Endothelial cell of umbilical vein (primary cell): ENCODE data around the gene TRABD2A. TPM values are rescaled to one million over a fixed set of nuclear protein-coding genes. Genes with fewer than 3 reads are reported as not detected.

Source experiments
- BruUV-seq: library from RNA; stranded (reverse); fragments of 400-500 nt; replicated peaks from 2 replicates; lab custom pipeline; 2021; lab: Mats Ljungman, UMichigan
- CTCF ChIA-PET: fragments of 300-600, 350-600 bp; sonication (Branson Sonifier 250); formaldehyde crosslinking; loops from one replicate; lab custom pipeline; 2021; ENCODE audit warnings: antibody characterized with exemption, inconsistent platforms; lab: Charles Lee
- POLR2A ChIA-PET: fragments of 300-600, 350-600 bp; sonication (Branson Sonifier 250); formaldehyde crosslinking; loops from one replicate; lab custom pipeline; 2021; ENCODE audit warnings: antibody characterized with exemption, inconsistent platforms; lab: Charles Lee
- DNase-seq: peaks from one replicate; pipeline ENCODE4 v3.0.0-alpha.2; 2011; ENCODE audit warnings: low read depth, low spot score
- FAIRE-seq: peaks from 2 replicates; lab custom pipeline; 2011; peaks lifted over from hg19 to GRCh38; lab: Jason Lieb, UNC
- H2AFZ ChIP-seq: 2 replicates; pipeline ENCODE4 v1.6.0; 2012; ENCODE audit warnings: low read depth, low read length, control low read depth, inconsistent platforms
- H3K27ac ChIP-seq: 2 replicates; pipeline ENCODE4 v1.5.1; 2011; ENCODE audit warnings: low read depth, mild to moderate bottlenecking, control low read depth, low read length, moderate library complexity; ENCODE audit not compliant: insufficient read depth
- H3K27me3 ChIP-seq, 2 experiments: 2 replicates each; pipeline versions ENCODE4 v1.6.0 to v1.6.1; 2011; ENCODE audit warnings: low read length in 2 of 2, mixed read lengths in 1 of 2; ENCODE audit not compliant: control insufficient read depth in 2 of 2, insufficient read depth in 2 of 2
- H3K36me3 ChIP-seq, 2 experiments: 2 replicates in 1 of 2; 3 replicates in 1 of 2; pipeline ENCODE4 v1.5.1; 2011; ENCODE audit warnings: low read length in 2 of 2, mild to moderate bottlenecking in 1 of 2, moderate library complexity in 1 of 2; ENCODE audit not compliant: control insufficient read depth in 2 of 2, insufficient read depth in 2 of 2; ENCODE audit errors: extremely low read depth in 1 of 2
- H3K4me1 ChIP-seq: 3 replicates; pipeline ENCODE4 v1.5.1; 2011; ENCODE audit warnings: mild to moderate bottlenecking, low read length; ENCODE audit not compliant: control insufficient read depth, insufficient read depth; ENCODE audit errors: extremely low read depth
- H3K4me2 ChIP-seq: 2 replicates; pipeline ENCODE4 v1.6.1; 2011; ENCODE audit warnings: low read length, control low read depth, mixed read lengths; ENCODE audit not compliant: insufficient read depth
- H3K4me3 ChIP-seq, 3 experiments: fragments of 200-600 bp in 1 of 3; sonication (generic), shearing (Covaris generic) in 1 of 3; replicated peaks in 1 of 3; 2 replicates each; pipeline ENCODE4 v1.5.1; 2011 to 2016; ENCODE audit warnings: control low read depth in 3 of 3, low read length in 3 of 3, mild to moderate bottlenecking in 2 of 3, inconsistent platforms in 1 of 3, low read depth in 1 of 3, moderate library complexity in 1 of 3; ENCODE audit not compliant: insufficient read depth in 1 of 3
- H3K79me2 ChIP-seq: 2 replicates; pipeline ENCODE4 v1.6.0; 2012; ENCODE audit warnings: low read length, inconsistent platforms; ENCODE audit not compliant: control insufficient read depth, insufficient read depth
- H3K9ac ChIP-seq: replicated peaks from 2 replicates; pipeline ENCODE3; 2011; ENCODE audit warnings: low read length, control low read depth; ENCODE audit not compliant: insufficient read depth; ENCODE audit errors: extremely low read depth
- H3K9me1 ChIP-seq: replicated peaks from 3 replicates; pipeline ENCODE4 v1.6.0; 2011; ENCODE audit warnings: mild to moderate bottlenecking, low read length; ENCODE audit not compliant: control insufficient read depth, insufficient read depth; ENCODE audit errors: extremely low read depth
- H3K9me3 ChIP-seq: replicated peaks from 2 replicates; pipeline ENCODE4 v1.5.1; 2012; ENCODE audit warnings: low read length, inconsistent platforms; ENCODE audit not compliant: control insufficient read depth, insufficient read depth
- H4K20me1 ChIP-seq: replicated peaks from 2 replicates; pipeline ENCODE3; 2011; ENCODE audit warnings: mild to moderate bottlenecking, low read length; ENCODE audit not compliant: control insufficient read depth, insufficient read depth; ENCODE audit errors: extremely low read depth
- CTCF ChIP-seq, 2 donors: IDR thresholded peaks; 1 replicate in 1 of 2; 2 replicates in 1 of 2; pipeline ENCODE4 v1.5.1; 2011; ENCODE audit warnings: low read length in 2 of 2, mild to moderate bottlenecking in 2 of 2, moderate library complexity in 2 of 2, control low read depth in 1 of 2, inconsistent platforms in 1 of 2, low read depth in 1 of 2; ENCODE audit not compliant: insufficient read depth in 1 of 2; ENCODE audit errors: extremely low read depth in 1 of 2
- EZH2 ChIP-seq: IDR thresholded peaks from 2 replicates; pipeline ENCODE4 v1.6.1; 2012; ENCODE audit warnings: borderline replicate concordance, low read depth, mild to moderate bottlenecking, moderate library complexity, low read length, inconsistent platforms; ENCODE audit not compliant: severe bottlenecking
- FOS ChIP-seq: IDR thresholded peaks from 2 replicates; pipeline ENCODE4 v1.6.1; 2011; ENCODE audit warnings: mild to moderate bottlenecking, low read length, moderate library complexity, borderline replicate concordance; ENCODE audit not compliant: insufficient read depth
- GATA2 ChIP-seq: IDR thresholded peaks from 2 replicates; pipeline ENCODE4 v1.7.0; 2011; ENCODE audit warnings: low read depth, mild to moderate bottlenecking, moderate library complexity, mixed read lengths, low read length; ENCODE audit not compliant: insufficient read length, insufficient read depth
- JUN ChIP-seq: IDR thresholded peaks from 2 replicates; pipeline ENCODE4 v1.6.1; 2011; ENCODE audit warnings: borderline replicate concordance, low read depth; ENCODE audit not compliant: insufficient read length, insufficient read depth
- MAX ChIP-seq: IDR thresholded peaks from 2 replicates; pipeline ENCODE4 v1.6.1; 2011; ENCODE audit not compliant: insufficient read depth, insufficient read length
- MYC ChIP-seq: IDR thresholded peaks from one replicate; pipeline ENCODE4 v1.6.1; 2011; ENCODE audit warnings: mild to moderate bottlenecking, low read depth, low read length
- POLR2A ChIP-seq: IDR thresholded peaks from 2 replicates; pipeline ENCODE4 v1.6.1; 2012; ENCODE audit warnings: low read depth, mild to moderate bottlenecking, control low read depth, low read length
- POLR2AphosphoS5 ChIP-seq: IDR thresholded peaks from 2 replicates; pipeline ENCODE4 v1.6.1; 2012; ENCODE audit warnings: low read depth, mild to moderate bottlenecking, control low read depth, low read length, moderate library complexity; ENCODE audit not compliant: insufficient read depth
- dilution Hi-C: fragments of 300-500 bp; cut with MboI; formaldehyde crosslinking; loops from one replicate; pipeline ENCODE4 v1.15.0; 2019; ENCODE audit warnings: low sequenced_read_pairs; ENCODE audit not compliant: extremely low pct_ligation_motif_present
- intact Hi-C: fragments of 100-400 bp; cut with micrococcal nuclease; formaldehyde crosslinking; loops from one replicate; pipeline ENCODE4 v1.10.0; 2022
- polyA plus RNA-seq, 4 experiments: library from polyadenylated mRNA; depleted of rRNA in 3 of 4; stranded (reverse) in 3 of 4; unstranded in 1 of 4; fragments of >200 nt; gene quantifications; 2 replicates each; pipeline versions ENCODE4 v1.2.1 to v1.2.3, GENCODE V29; 2011 to 2012; ENCODE audit warnings: missing spikeins in 1 of 4
- total RNA-seq: library from RNA; stranded (reverse); gene quantifications from 2 replicates; pipeline ENCODE4 v1.2.3, GENCODE V29; 2021

Gene TRABD2A
- total and polyA plus RNA-seq, 2 donors (not counting 3 experiments of a cell fraction or from before 2014, with no cell fraction given): 1.0 to 1.8 TPM

GRCh38 chr2:84839851-84840250, 41.0 kb downstream of the TRABD2A start:
- DNase-seq: no peak
- TF ChIP-seq EZH2: no peak
- no peak for TF ChIP-seq POLR2AphosphoS5
- intact Hi-C loops (no loop called here), dilution Hi-C loops (no loop called here)
- Histone ChIP-seq H3K9me3 (no peaks in the 10 kb centered on the region), H3K9me1 (no peaks in the 10 kb centered on the region), H3K4me2 (no peak overlapping the region), H3K27ac (no peak overlapping the region), H3K27me3 (no peaks in the 10 kb centered on the region), H3K79me2 (no peaks in the 10 kb centered on the region), H4K20me1 (no peaks in the 10 kb centered on the region), H3K36me3 (no peaks in the 10 kb centered on the region), H3K4me3 (no peak overlapping the region), H2AFZ (no peak overlapping the region), H3K9ac (no peak overlapping the region), H3K4me1 (no peaks in the 10 kb centered on the region)
- POLR2A ChIA-PET: no interaction called here
- no TSS peak for BruUV-seq
- no peak for FAIRE-seq
- CTCF ChIA-PET: no interaction called here

GRCh38 chr2:84838434-84839145, 42.3 kb downstream of the TRABD2A start:
- no peaks in the 10 kb centered on the region for H3K79me2 ChIP-seq
- H3K27ac ChIP-seq: no peak overlapping the region
- dilution Hi-C loops: no loop called here
- no peak overlapping the region for H3K4me2 ChIP-seq
- H3K9ac ChIP-seq: no peak overlapping the region
- no peaks in the 10 kb centered on the region for H4K20me1 ChIP-seq
- no peaks in the 10 kb centered on the region for H3K4me1 ChIP-seq
- H3K9me1 ChIP-seq: no peaks in the 10 kb centered on the region
- intact Hi-C loops: no loop called here
- H3K9me3 ChIP-seq: no peaks in the 10 kb centered on the region
- FAIRE-seq: no peak
- DNase-seq: no peak
- ChIA-PET POLR2A (no interaction called here), CTCF (no interaction called here)
- TF ChIP-seq GATA2 (no peak), MYC (no peak), POLR2A (no peak), MAX (no peak), CTCF (IDR thresholded peaks at IDR 0.05; ENCODE audit: extremely low read depth in 1 of 2, insufficient read depth in 1 of 2, low read depth in 1 of 2, low read length in 2 of 2) (no peak), EZH2 (no peak), JUN (no peak), FOS (no peak)
- H2AFZ ChIP-seq: no peak overlapping the region
- no peak overlapping the region for H3K4me3 ChIP-seq
- no TSS peak for BruUV-seq
- no peaks in the 10 kb centered on the region for H3K36me3 ChIP-seq
- no peaks in the 10 kb centered on the region for H3K27me3 ChIP-seq
